K562 (cell line): ENCODE measurements around the gene JUNB. TPM values are rescaled to one million over a fixed set of nuclear protein-coding genes. Genes with fewer than 3 reads are reported as not detected.
A peak's percentile ranks its signal among the peaks of the same experiment; 100 is the strongest.

Source experiments
- ATF1 ChIP-seq, 2 experiments: fragments of 450-650 bp in 1 of 2; IDR thresholded peaks; 2 replicates each; pipeline ENCODE4 v1.6.1; 2016; ENCODE audit warnings: missing compliant biosample characterization in 1 of 2, missing genetic modification characterization in 1 of 2
- GATAD2B ChIP-seq: fragments of 450-650 bp; IDR thresholded peaks from 2 replicates; pipeline ENCODE4 v1.6.1; 2017; ENCODE audit warnings: mild to moderate bottlenecking, borderline replicate concordance
- JUN ChIP-seq, 2 experiments: sonication (generic) in 1 of 2; formaldehyde crosslinking in 1 of 2; IDR thresholded peaks; 2 replicates each; pipeline versions ENCODE4 v1.6.1 to v1.8.0; 2012 to 2022; ENCODE audit warnings: borderline replicate concordance in 2 of 2, mild to moderate bottlenecking in 2 of 2, improper control_type of control experiment in 1 of 2, low read depth in 1 of 2, low read length in 1 of 2, missing genetic modification reagents in 1 of 2
- KLF16 ChIP-seq: IDR thresholded peaks from 2 replicates; pipeline ENCODE4 v1.6.1; 2016; ENCODE audit warnings: antibody characterized with exemption
- NEUROD1 ChIP-seq: fragments of 150-350 bp; IDR thresholded peaks from 2 replicates; pipeline ENCODE4 v1.6.1; 2014; ENCODE audit warnings: borderline replicate concordance, low read length, low read depth; ENCODE audit not compliant: partially characterized antibody
- NR4A1 ChIP-seq, 2 experiments: fragments of 250-450 bp in 1 of 2; fragments of 450-650 bp in 1 of 2; sonication (Bioruptor Pico) in 1 of 2; IDR thresholded peaks; 2 replicates each; pipeline versions ENCODE4 v1.4.0 to v1.6.1; 2016 to 2020; ENCODE audit warnings: mild to moderate bottlenecking in 2 of 2, missing compliant biosample characterization in 1 of 2, missing genetic modification characterization in 1 of 2, moderate library complexity in 1 of 2
- TAF1 ChIP-seq: IDR thresholded peaks from 2 replicates; pipeline ENCODE4 v1.6.1; 2011; ENCODE audit warnings: mild to moderate bottlenecking, low read length, moderate library complexity; ENCODE audit not compliant: insufficient read depth, control insufficient read depth, severe bottlenecking; ENCODE audit errors: extremely low read depth
- ZFP36 ChIP-seq: fragments of 150-350 bp; IDR thresholded peaks from 2 replicates; pipeline ENCODE4 v1.6.1; 2018; ENCODE audit warnings: low read length, low read depth; ENCODE audit not compliant: partially characterized antibody
- ZFX ChIP-seq: sonication (generic); formaldehyde crosslinking; IDR thresholded peaks from 2 replicates; pipeline ENCODE4 v1.8.0; 2022; ENCODE audit warnings: mild to moderate bottlenecking, missing genetic modification reagents, moderate library complexity
- ZSCAN29 ChIP-seq: fragments of 450-650 bp; IDR thresholded peaks from 2 replicates; pipeline ENCODE4 v1.6.1; 2017
- polyA plus RNA-seq, 8 experiments: library from polyadenylated mRNA; depleted of rRNA in 4 of 8; stranded (reverse) in 5 of 8; unstranded in 3 of 8; fragments of >200 nt; fragmentation: Nextera tagmentation in 2 of 8; fragmentation: Illumina TruSeq in 1 of 8; extraction: Ambion mirVana in 2 of 8; extraction: Trizol in 1 of 8; gene quantifications; 2 replicates each; pipeline versions ENCODE4 v1.2.1 to v1.2.3, GENCODE V29; 2011 to 2014; ENCODE audit warnings: inconsistent platforms in 1 of 8, missing spikeins in 1 of 8
- total RNA-seq, 7 experiments: library from RNA; depleted of rRNA in 6 of 7; stranded (reverse); fragments of >200 nt in 6 of 7; fragmentation: Illumina TruSeq in 2 of 7; extraction: Trizol in 2 of 7; gene quantifications; 2 replicates each; pipeline versions ENCODE4 v1.2.1 to v1.2.3, GENCODE V29; 2011 to 2021; ENCODE audit warnings: low replicate concordance in 1 of 7
- TF ChIP-seq, protein P1 (sequence below): fragments of 450-650 bp; IDR thresholded peaks from 2 replicates; pipeline ENCODE4 v1.6.1; 2016; ENCODE audit warnings: mild to moderate bottlenecking, moderate library complexity
- TF ChIP-seq, protein P2 (sequence below): fragments of 450-650 bp; formaldehyde crosslinking; IDR thresholded peaks from 2 replicates; pipeline ENCODE4 v1.4.0; 2022; ENCODE audit warnings: missing genetic modification characterization

Gene JUNB
- total and polyA plus RNA-seq, 9 of the 15 experiments (the other 6 are each of a cell fraction or from before 2014, with no cell fraction given) = 0.23 to 88.1 (median 13.1) TPM

DNA sequence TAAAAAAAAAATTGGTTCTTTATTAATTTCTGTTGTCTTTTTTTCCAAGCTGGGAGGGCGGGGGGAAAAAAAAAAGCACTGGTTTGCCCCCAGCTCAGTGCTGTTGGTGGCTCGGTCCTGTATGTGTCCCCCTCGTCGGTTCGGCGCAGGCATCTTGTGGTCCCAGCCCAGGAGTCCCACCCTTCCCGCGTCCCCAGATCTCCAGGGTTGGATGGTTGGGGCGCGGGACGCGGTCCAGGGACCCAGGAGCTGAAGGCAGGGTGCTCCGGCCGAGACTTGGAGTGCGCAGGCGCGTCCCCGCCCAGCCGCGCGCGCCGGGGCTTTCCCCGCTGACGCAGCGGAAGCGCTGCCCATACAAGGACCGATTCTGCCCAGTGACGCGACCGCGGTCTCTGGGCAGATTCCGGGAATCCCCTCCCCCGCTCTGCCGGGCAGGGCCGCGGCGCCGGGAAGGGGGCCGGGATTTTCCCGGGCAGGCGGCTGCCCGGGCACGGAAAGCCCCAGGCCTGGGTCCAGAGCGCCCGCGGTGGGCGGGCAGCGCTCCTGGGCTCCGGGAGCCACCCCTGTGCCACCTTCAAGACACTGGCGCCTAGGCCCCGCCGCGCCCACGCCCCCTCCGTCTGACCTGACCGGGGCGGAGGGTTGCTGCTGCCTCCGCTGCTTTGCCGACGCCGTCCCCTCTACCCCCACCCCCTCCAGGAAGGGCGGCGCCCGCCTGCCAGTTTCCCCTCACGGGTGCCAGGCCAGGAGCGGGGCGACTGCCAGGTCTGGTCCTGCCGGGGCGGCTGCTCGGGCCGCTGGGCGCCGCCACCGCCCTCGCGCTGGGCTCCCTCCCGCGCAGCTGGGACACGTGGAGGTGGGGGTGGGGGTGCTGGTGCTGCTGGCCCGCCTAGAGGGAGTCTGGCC, 2.3 kb downstream of the JUNB start (continued):
- TF ChIP-seq, protein P1, sequence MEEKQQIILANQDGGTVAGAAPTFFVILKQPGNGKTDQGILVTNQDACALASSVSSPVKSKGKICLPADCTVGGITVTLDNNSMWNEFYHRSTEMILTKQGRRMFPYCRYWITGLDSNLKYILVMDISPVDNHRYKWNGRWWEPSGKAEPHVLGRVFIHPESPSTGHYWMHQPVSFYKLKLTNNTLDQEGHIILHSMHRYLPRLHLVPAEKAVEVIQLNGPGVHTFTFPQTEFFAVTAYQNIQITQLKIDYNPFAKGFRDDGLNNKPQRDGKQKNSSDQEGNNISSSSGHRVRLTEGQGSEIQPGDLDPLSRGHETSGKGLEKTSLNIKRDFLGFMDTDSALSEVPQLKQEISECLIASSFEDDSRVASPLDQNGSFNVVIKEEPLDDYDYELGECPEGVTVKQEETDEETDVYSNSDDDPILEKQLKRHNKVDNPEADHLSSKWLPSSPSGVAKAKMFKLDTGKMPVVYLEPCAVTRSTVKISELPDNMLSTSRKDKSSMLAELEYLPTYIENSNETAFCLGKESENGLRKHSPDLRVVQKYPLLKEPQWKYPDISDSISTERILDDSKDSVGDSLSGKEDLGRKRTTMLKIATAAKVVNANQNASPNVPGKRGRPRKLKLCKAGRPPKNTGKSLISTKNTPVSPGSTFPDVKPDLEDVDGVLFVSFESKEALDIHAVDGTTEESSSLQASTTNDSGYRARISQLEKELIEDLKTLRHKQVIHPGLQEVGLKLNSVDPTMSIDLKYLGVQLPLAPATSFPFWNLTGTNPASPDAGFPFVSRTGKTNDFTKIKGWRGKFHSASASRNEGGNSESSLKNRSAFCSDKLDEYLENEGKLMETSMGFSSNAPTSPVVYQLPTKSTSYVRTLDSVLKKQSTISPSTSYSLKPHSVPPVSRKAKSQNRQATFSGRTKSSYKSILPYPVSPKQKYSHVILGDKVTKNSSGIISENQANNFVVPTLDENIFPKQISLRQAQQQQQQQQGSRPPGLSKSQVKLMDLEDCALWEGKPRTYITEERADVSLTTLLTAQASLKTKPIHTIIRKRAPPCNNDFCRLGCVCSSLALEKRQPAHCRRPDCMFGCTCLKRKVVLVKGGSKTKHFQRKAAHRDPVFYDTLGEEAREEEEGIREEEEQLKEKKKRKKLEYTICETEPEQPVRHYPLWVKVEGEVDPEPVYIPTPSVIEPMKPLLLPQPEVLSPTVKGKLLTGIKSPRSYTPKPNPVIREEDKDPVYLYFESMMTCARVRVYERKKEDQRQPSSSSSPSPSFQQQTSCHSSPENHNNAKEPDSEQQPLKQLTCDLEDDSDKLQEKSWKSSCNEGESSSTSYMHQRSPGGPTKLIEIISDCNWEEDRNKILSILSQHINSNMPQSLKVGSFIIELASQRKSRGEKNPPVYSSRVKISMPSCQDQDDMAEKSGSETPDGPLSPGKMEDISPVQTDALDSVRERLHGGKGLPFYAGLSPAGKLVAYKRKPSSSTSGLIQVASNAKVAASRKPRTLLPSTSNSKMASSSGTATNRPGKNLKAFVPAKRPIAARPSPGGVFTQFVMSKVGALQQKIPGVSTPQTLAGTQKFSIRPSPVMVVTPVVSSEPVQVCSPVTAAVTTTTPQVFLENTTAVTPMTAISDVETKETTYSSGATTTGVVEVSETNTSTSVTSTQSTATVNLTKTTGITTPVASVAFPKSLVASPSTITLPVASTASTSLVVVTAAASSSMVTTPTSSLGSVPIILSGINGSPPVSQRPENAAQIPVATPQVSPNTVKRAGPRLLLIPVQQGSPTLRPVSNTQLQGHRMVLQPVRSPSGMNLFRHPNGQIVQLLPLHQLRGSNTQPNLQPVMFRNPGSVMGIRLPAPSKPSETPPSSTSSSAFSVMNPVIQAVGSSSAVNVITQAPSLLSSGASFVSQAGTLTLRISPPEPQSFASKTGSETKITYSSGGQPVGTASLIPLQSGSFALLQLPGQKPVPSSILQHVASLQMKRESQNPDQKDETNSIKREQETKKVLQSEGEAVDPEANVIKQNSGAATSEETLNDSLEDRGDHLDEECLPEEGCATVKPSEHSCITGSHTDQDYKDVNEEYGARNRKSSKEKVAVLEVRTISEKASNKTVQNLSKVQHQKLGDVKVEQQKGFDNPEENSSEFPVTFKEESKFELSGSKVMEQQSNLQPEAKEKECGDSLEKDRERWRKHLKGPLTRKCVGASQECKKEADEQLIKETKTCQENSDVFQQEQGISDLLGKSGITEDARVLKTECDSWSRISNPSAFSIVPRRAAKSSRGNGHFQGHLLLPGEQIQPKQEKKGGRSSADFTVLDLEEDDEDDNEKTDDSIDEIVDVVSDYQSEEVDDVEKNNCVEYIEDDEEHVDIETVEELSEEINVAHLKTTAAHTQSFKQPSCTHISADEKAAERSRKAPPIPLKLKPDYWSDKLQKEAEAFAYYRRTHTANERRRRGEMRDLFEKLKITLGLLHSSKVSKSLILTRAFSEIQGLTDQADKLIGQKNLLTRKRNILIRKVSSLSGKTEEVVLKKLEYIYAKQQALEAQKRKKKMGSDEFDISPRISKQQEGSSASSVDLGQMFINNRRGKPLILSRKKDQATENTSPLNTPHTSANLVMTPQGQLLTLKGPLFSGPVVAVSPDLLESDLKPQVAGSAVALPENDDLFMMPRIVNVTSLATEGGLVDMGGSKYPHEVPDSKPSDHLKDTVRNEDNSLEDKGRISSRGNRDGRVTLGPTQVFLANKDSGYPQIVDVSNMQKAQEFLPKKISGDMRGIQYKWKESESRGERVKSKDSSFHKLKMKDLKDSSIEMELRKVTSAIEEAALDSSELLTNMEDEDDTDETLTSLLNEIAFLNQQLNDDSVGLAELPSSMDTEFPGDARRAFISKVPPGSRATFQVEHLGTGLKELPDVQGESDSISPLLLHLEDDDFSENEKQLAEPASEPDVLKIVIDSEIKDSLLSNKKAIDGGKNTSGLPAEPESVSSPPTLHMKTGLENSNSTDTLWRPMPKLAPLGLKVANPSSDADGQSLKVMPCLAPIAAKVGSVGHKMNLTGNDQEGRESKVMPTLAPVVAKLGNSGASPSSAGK = peak; percentile 83
- TF ChIP-seq JUN (IDR thresholded peaks at IDR 0.05; ENCODE audit: borderline replicate concordance, low read depth, low read length) = no peak
- TF ChIP-seq JUN (CRISPR knock-in tag; IDR thresholded peaks at IDR 0.05; ENCODE audit: borderline replicate concordance) = no peak
- no peak for TF ChIP-seq NR4A1 (CRISPR knock-in tag; IDR thresholded peaks at IDR 0.05)
- no peak for TF ChIP-seq NR4A1 (tag; IDR thresholded peaks at IDR 0.05)
- no peak for TF ChIP-seq NEUROD1
- no peak for TF ChIP-seq ZSCAN29
- no peak for TF ChIP-seq KLF16
- TF ChIP-seq, protein P2, sequence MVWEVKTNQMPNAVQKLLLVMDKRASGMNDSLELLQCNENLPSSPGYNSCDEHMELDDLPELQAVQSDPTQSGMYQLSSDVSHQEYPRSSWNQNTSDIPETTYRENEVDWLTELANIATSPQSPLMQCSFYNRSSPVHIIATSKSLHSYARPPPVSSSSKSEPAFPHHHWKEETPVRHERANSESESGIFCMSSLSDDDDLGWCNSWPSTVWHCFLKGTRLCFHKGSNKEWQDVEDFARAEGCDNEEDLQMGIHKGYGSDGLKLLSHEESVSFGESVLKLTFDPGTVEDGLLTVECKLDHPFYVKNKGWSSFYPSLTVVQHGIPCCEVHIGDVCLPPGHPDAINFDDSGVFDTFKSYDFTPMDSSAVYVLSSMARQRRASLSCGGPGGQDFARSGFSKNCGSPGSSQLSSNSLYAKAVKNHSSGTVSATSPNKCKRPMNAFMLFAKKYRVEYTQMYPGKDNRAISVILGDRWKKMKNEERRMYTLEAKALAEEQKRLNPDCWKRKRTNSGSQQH (CRISPR knock-in tag) = no peak
- peak; percentile 48 for TF ChIP-seq TAF1
- peak; percentile 92 for TF ChIP-seq ZFP36
- no peak for TF ChIP-seq GATAD2B
- TF ChIP-seq ATF1 (CRISPR knock-in tag; IDR thresholded peaks at IDR 0.05) = no peak; the same call in 1 of the 2 replicates
- TF ChIP-seq ATF1 (tag; IDR thresholded peaks at IDR 0.05) = peak; percentile 94
- TF ChIP-seq ZFX (CRISPR knock-in tag) = peak; percentile 44; the same call in 1 of the 2 replicates
